Hematopoietic multipotent progenitor cell treated with erythropoietin and hydrocortisone succinate and interleukin-3 and kit ligand, for 17 days (in vitro differentiated cells): ENCODE data around the gene CORO1C.
"Not testable (repeated sequence)": the region's sequence is repeated elsewhere in the genome, so short reads cannot be mapped to it uniquely, and the experiment has no call there.

ENCODE experiments used
- DNase-seq: peaks from one replicate; pipeline ENCODE4 v3.0.0-alpha.2; 2015; ENCODE audit warnings: low spot score

The CORO1C gene

GRCh38 chr12:108672054-108672453 lies 59.3 kb downstream of the CORO1C start:
- no peak for DNase-seq

GRCh38 chr12:108671110-108671509 lies 60.2 kb downstream of the CORO1C start:
- no peak for DNase-seq

GRCh38 chr12:108670066-108670631 lies 61.2 kb downstream of the CORO1C start:
- DNase-seq: no peak

- DNase-seq: no peak
These were observed 62.8 kb downstream of the CORO1C start for GRCh38 chr12:108668542-108668941.

GRCh38 chr12:108668063-108668462 lies 63.3 kb downstream of the CORO1C start:
- DNase-seq: no peak

GRCh38 chr12:108667349-108667748 lies 64.0 kb downstream of the CORO1C start:
- no peak for DNase-seq

- DNase-seq: no peak
These were observed 64.9 kb downstream of the CORO1C start for GRCh38 chr12:108666401-108666881.

GRCh38 chr12:108665608-108666202 lies 65.6 kb downstream of the CORO1C start:
- no peak for DNase-seq

- peak; percentile 92 for DNase-seq
These were observed 66.7 kb downstream of the CORO1C start for GRCh38 chr12:108664338-108665258.

GRCh38 chr12:108663324-108664015 lies 67.8 kb downstream of the CORO1C start:
- no peak for DNase-seq

- DNase-seq: not testable (repeated sequence)
These were observed 73.2 kb downstream of the CORO1C start for GRCh38 chr12:108658115-108658514.

GRCh38 chr12:108657130-108657745 lies 74.1 kb downstream of the CORO1C start:
- no peak for DNase-seq

- DNase-seq: not testable (repeated sequence)
These were observed 75.1 kb downstream of the CORO1C start for GRCh38 chr12:108656247-108656646.

GRCh38 chr12:108655812-108656175 lies 75.5 kb downstream of the CORO1C start:
- not testable (repeated sequence) for DNase-seq

- not testable (repeated sequence) for DNase-seq
These were observed 76.7 kb downstream of the CORO1C start for GRCh38 chr12:108654622-108655021.

- no peak for DNase-seq
These were observed 77.4 kb downstream of the CORO1C start for GRCh38 chr12:108653922-108654321.

GRCh38 chr12:108653082-108653516 lies 78.2 kb downstream of the CORO1C start:
- no peak for DNase-seq

GRCh38 chr12:108650083-108650482 lies 81.2 kb downstream of the CORO1C start:
- no peak for DNase-seq

GRCh38 chr12:108649669-108650068 lies 81.6 kb downstream of the CORO1C start:
- DNase-seq: no peak

GRCh38 chr12:108649126-108649525 lies 82.2 kb downstream of the CORO1C start:
- DNase-seq: no peak

- DNase-seq: no peak
These were observed 82.9 kb downstream of the CORO1C start for GRCh38 chr12:108648371-108648770.
